T follicular helper cell (primary cell): ENCODE results near the gene ZNF197.
"Not testable (repeated sequence)": the region's sequence is repeated elsewhere in the genome, so short reads cannot be mapped to it uniquely, and the experiment has no call there.

Source experiments
- DNase-seq: peaks from one replicate; pipeline ENCODE4 v3.0.0-alpha.2; 2020; ENCODE audit warnings: low read depth

Gene ZNF197

DNA sequence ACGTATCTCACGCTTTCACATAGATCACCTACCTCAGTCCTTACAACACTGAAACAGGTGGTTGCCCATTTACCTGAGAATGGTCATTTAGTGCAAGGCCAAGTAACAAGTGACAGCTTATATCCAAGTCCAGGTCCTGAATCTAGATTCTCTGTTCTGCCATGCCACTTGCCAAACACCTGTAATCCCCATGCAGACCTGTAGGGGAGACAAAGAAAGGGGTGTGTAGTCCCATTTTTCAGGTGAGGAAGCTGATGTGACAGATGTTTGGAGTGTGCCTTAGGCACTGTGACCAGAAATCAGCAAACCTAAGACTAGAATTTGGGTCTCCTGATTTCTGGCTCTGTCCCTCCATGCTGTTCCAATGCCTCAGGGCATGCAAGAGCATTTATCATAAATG, 36.4 kb downstream of the ZNF197 start:
- no peak for DNase-seq

DNA sequence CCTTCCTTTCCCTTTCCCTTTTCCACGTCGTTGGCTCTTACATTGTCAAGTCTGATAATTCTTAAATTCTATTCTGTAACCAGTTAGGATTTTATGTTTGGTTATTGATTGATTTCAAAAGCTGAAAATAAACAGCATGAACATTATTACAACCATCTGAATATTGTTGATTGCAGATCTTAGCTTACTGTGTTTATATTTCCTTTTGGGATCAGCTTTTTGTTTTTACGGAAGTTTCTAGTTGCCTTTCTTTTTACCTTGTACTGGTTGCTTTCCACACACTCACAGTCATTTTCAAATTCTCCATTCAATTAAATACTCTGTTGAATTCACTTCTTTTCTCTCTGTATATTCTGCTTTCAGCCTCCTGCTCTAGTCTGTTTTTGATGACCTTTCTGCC, 40.3 kb downstream of the ZNF197 start:
- DNase-seq: no peak

DNA sequence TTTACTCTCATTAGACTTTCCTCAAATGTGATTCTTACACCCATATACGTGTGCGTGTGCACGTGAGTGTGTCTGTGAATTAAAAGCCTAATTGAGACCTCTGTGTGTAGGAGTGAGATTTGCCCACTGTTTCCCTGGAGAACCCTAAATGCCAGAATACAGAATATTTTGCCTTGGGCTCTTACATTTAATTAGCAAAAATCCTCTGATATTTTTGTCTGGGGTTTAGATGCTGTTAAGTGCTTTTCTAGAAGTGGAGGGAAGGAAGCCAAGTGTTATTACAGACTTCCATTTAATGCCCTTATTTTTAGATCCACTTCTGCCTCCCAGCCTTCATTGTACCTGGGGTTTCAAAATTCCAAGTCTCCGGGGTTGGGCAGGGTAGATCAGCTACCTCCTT, 41.5 kb downstream of the ZNF197 start:
- DNase-seq: no peak

DNA sequence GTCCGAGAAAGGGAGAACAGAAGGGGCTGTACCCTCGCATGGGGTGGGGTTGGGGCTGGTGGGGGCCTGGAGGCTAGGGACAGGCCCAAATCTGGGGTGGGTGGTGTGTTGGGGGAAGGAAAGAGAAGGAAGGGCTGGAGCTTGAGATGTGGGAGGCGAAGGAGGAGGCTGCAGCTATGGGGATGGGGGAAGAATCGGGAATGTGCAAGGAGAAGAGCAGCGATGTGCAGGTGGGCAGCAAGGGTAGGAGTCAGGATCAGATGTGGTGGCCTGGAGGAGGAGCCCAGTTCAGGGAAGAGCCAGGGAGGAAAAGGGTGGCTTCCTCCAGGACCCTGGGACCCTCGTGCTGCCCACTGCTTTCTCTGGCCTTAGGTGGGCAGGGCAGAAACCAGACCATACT, 44.9 kb downstream of the ZNF197 start:
- DNase-seq: no peak

DNA sequence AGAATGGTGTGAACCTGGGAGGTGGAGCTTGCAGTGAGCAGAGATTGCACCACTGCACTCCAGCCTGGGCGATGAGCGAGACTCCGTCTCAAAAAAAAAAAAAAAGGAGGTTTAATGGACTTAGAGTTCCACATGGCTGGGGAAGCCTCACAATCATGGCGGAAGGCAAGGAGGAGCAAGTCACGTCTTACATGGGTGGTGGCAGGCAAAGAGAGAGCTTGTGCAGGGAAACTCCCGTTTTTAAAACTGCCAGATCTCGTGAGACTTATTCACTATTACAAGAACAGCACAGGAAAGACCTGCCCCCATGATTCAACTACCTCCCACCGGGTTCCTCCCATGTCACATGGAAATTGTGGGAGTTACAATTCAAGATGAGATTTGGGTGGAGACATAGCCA, 48.6 kb downstream of the ZNF197 start:
- DNase-seq: not testable (repeated sequence)

DNA sequence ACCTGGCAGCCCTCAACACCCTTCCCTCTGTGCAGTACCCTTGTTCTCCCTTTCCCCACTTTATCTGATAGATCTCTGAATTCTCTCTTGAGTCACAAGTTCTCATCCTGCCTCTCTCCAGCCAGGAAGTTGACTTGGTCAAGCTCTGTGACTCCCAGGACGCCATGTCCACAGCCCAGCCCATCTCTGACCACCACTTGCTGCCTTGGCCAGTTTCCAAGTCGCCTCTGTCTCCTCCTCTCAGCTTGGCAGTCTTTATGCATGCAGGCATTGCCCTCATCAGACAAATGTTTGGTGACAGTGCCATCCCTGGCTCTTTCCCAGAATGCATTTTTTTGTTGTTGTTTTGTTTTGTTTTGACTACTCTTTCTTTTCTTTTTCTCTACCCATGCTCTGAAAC, 49.4 kb downstream of the ZNF197 start:
- no peak for DNase-seq

DNA sequence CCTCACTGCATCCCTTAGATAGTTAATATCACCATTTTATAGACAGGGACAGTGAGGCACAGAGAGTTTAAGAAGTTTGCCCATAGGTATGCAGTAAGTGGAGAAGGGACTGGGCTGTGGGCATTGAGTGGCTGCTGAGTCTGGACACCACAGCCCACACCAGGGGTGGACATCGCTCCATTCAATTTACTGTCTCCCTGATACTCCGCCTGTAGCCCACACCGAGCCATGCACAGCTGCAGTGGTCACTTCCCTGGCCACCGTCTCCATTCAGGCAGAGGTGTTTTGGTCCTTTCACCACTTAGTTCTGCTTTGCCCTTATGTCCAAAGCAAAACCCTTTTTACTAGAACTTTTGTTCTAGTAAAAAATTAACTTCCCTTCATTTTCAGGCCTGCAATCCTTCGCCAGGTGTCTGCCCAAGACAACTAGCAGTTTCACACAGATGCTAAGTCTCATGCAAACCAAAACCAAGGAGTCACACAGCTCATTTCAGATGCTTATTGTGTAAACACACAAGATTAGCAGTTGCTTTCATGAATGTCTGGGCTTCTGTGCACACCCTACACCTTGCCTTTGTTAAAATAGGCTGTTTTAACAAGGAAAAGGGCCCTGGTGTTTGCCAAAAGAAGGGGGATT, 53.8 kb downstream of the ZNF197 start:
- DNase-seq: no peak

DNA sequence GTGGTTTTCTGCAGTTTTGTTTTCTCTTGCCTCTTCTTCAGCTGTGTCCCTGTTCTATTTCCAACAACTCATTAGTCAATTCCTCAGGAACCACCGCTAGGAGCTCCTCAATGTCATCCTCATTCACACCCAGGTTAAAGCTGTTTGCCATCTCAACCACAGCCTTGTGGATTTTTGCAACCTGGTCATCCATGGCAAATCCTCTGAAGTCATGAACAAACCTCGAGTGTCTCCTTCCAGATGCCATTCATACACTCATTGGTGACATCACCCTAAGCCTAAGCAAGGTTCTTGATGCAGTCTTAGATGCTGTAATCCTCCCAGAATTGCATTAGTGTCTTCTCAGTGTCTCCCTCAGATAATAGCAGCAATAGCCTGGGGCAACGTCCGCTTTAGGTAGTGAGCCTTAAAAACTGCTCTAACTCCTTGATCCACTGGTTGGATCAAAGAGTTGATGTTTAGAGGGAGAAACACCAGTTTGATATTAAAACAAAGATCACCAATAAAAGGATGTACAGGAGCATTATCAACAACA, 56.2 kb downstream of the ZNF197 start:
- DNase-seq: no peak

DNA sequence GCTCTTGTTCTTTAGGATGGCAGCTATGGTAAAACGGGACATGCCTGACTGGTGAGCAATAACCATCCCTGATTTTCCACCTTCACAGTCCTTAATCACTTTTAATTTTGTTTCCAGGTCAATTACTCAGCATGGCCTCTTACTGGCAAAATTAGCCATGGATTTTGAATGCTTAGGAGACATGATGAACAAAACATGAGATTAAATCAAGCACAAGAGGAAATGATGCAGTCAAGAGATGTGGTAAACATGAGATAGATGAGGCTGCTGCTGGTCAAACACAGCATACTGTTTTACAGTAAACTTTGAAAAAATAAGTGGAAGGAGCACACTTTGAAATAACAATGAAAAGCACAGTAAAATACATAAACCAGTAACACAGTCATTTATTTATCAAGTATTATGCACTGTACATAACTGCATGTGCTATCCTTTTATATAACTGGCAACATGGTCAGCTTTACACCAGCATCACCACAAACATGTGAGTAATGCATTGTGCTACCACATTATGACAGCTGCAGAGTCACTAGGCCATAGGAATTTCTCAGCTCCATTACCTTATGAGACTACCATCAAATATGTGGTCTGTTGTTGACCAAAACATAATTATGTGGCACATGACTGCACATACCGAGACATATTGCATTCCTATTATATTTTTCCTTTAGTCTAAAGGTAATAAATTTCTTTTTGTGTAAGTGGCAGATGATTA, 57.5 kb downstream of the ZNF197 start:
- DNase-seq: no peak

DNA sequence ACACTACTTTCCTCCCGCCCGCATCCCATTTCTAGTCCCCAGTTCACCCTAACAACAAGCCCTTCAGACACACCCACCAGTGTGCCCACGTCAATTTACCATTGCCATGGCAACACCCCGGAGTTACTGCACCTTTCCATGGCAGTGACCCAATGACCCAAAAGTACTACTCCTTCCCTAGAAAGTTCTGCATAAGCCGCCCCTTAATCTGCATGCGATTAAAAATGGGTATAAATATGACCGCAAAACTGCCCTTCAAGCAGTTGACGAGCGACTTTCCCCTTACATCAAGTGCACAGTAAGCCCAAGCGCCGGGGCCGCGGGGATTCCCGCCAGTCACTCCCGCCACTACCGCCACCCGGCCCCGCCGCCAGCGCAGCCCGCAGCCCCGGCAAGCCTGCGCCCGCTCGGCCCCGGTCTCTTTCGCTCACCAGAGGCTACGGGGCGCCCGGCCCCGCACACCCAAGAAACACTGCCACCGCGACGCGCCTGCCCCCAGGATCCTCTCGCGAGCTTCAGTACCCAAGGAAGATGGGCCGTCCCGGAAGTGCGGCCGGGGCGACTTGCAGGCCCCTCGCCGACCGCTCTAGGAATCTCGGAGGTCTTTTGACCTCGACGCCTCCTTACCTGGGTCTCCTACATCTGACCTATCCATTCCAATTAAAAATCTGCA, 60.4 kb downstream of the ZNF197 start:
- peak; percentile 4 for DNase-seq

DNA sequence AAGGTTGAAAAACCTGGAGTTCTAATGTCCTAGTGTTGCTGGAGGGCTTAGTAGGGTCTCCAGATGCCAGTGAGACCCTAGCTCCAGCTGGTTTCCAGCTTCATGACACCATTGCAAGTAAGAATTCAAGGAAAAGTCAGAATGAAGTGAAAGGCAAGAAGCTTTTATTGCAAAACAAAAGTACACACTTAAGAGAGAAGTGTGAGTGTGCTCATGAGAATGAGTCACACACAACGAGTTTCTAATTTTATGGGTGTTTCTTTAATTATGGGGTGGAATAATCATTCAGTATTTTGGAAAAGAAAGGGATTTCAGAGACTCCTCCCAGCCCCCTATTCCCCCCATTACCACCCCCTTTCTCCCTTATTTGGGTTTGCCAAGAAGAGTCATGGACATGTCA, 63.1 kb downstream of the ZNF197 start:
- DNase-seq: no peak
